Body of pancreas (tissue), 4 donors: ENCODE results near the gene ZSCAN1. TPM values are rescaled to one million over a fixed set of nuclear protein-coding genes. Genes with fewer than 3 reads are reported as not detected.
A peak's percentile ranks its signal among the peaks of the same experiment; 100 is the strongest.
"Not testable (repeated sequence)": the region's sequence is repeated elsewhere in the genome, so short reads cannot be mapped to it uniquely, and the experiment has no call there.

Experiments used
- ATAC-seq: fragments of 150-250 bp; one replicate; pipeline ENCODE4 v1.9.1; 2016
- DNase-seq, 4 donors: peaks; one replicate each; pipeline ENCODE4 v3.0.0-alpha.2; 2019
- H3K27ac ChIP-seq, 4 donors: fragments of 200-600 bp; sonication (generic); 1 replicate in 3 of 4; 2 replicates in 1 of 4; pipeline versions ENCODE4 v1.5.1 to v1.6.1; 2016 to 2019; ENCODE audit warnings: mild to moderate bottlenecking in 1 of 4, mixed read lengths in 1 of 4, moderate library complexity in 1 of 4
- H3K27me3 ChIP-seq, 2 donors: fragments of 200-600 bp; sonication (generic); one replicate each; pipeline ENCODE4 v1.6.0; 2016; ENCODE audit warnings: mild to moderate bottlenecking in 1 of 2
- H3K36me3 ChIP-seq, 2 donors: fragments of 200-600 bp; sonication (generic); replicated peaks in 1 of 2; 2 replicates each; pipeline ENCODE4 v1.5.1; 2016; ENCODE audit warnings: low read depth in 2 of 2; ENCODE audit not compliant: insufficient read depth in 1 of 2
- H3K4me1 ChIP-seq: fragments of 200-600 bp; sonication (generic); one replicate; pipeline ENCODE4 v1.6.0; 2016
- H3K4me3 ChIP-seq, 2 donors: fragments of 200-600 bp; sonication (generic); 1 replicate in 1 of 2; 2 replicates in 1 of 2; pipeline ENCODE4 v1.5.1; 2016 to 2019
- H3K9me3 ChIP-seq, 3 donors: fragments of 200-600 bp; sonication (generic); 1 replicate in 2 of 3; 2 replicates in 1 of 3; pipeline ENCODE4 v1.5.1; 2016
- CTCF ChIP-seq, 7 experiments: fragments of 450-650 bp in 4 of 7; fragments of 200-600 bp in 3 of 7; sonication (generic) in 3 of 7; IDR thresholded peaks; one replicate each; pipeline ENCODE4 v1.5.1; 2016 to 2019; ENCODE audit warnings: antibody characterized with exemption in 7 of 7
- POLR2A ChIP-seq, 3 donors: fragments of 450-650 bp; IDR thresholded peaks; one replicate each; pipeline ENCODE4 v1.6.1; 2016; ENCODE audit warnings: antibody characterized with exemption in 3 of 3, mild to moderate bottlenecking in 2 of 3
- WGBS, 2 donors: methylation state at CpG; one replicate each; pipeline ENCODE4 v1.1.5; 2017; 5-methylcytosine and 5-hydroxymethylcytosine counted together
- intact Hi-C: fragments of 100-400 bp; cut with DNase I; formaldehyde crosslinking; loops from one replicate; pipeline ENCODE4 v1.15.1; 2023
- total RNA-seq, 2 donors: library from RNA; depleted of rRNA; stranded (reverse); fragments of >200 nt; gene quantifications; one replicate each; pipeline ENCODE4 v1.1.0, GENCODE V29; 2016

ZSCAN1 gene
- total RNA-seq, 2 donors from 2014 or later, result not detected

GRCh38 chr19:58002384-58003173 is 31.2 kb upstream of the ZSCAN1 start, which contains the start of gene ZNF606:
ZNF606 (minus strand) TSS chr19:58002820; CDS start chr19:58001319, 1,501 bp downstream.
- H3K27me3 ChIP-seq, result no peaks in the 10 kb centered on the region
- peak; percentile 97 for ATAC-seq
- intact Hi-C loops, result no loop called here
- H3K4me1 ChIP-seq, result peaks cover 29% of the 10 kb centered on the region
- H3K4me3 ChIP-seq, result peak within 1 kb of the TSS; percentile 83 to 91
- peaks cover 11 to 12% of the 10 kb centered on the region in 2 donors for H3K36me3 ChIP-seq
- TF ChIP-seq CTCF (IDR thresholded peaks at IDR 0.05), result no peak
- TF ChIP-seq POLR2A (IDR thresholded peaks at IDR 0.05), result peak; percentile 45 to 80 (median 67)
- H3K9me3 ChIP-seq, result peaks cover 0 to 51% (median 0%) of the 10 kb centered on the region in 3 donors
- DNase-seq, result peak; percentile 85 to 89 (median 87)
- H3K27ac ChIP-seq, result peak within 1 kb of the TSS; percentile 86 to 92 (median 90)
- 0 to 3% methylated on average over 11 to 69 of the region's 91 CpGs for WGBS, 2 donors

DNA sequence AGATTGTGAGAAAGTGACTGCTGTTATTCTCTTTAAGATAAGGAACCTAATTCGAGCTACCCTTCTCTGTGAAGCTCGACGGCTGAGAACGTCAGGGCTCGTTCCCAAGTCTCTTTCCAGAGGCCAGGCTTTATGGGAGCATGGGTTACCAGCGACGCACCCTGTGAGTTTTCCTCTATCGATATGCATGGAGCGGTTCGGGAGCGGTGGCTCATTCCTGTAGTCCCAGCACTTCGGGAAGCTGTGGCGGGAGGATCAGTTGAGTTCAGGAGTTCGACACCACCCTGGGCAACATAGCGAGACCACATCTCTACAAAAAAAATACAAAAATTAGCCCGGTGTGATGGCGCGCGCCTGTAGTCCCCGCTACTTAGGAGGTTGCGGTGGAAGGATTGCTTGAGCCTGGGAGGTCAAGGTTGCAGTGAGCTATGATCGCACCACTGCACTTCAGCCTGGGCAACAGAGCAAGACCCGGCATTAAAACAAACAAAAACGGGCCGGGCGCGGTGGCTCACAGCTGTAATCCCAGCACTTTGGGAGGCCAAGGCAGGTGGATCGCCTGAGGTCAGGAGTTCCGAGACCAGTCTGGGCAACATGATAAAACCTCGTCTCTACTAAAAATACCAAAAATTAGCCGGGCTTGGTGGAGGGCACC is 30.5 kb upstream of the ZSCAN1 start:
- Histone ChIP-seq H3K27me3 (no peaks in the 10 kb centered on the region), H3K36me3 (peaks cover 11% of the 10 kb centered on the region in 2 donors), H3K9me3 (peaks cover 0 to 56% (median 0%) of the 10 kb centered on the region in 3 donors), H3K4me1 (peaks cover 29% of the 10 kb centered on the region), H3K4me3 (peak overlapping the region; percentile 83 to 91), H3K27ac (peak overlapping the region in 3 of 4 donors; percentile 90 to 92 (median 91))
- DNase-seq, result no peak
- no peak for TF ChIP-seq POLR2A (IDR thresholded peaks at IDR 0.05)
- no peak for TF ChIP-seq CTCF (IDR thresholded peaks at IDR 0.05)
- WGBS, 2 donors, result 15 to 21% methylated on average over 27 to 30 of the region's 31 CpGs
- intact Hi-C loops, result no loop called here
- ATAC-seq, result peak; percentile 5

DNA sequence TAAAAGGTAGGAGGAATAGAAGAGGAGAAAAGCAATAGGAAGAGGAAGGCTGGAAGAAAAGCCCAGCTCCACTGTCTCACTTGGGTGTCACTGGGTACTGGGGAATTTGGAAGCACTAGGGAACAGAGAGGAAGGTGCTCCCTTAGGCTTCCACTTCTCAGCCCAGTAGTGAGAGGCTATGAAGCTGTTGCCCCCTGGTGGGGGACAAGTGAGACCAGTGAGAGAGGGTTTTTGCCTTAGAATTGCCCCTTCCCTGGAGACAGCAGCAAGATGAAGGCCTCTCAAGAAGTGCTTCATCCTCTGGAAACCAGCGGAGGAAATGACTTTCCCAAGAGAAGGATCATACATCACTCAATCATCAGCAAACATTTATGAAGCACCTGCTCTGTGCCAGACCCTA is 26.5 kb upstream of the ZSCAN1 start:
- Histone ChIP-seq H3K4me3 (no peak overlapping the region), H3K4me1 (peaks cover 21% of the 10 kb centered on the region), H3K36me3 (no peaks in the 10 kb centered on the region), H3K27me3 (no peaks in the 10 kb centered on the region), H3K27ac (no peak overlapping the region), H3K9me3 (peaks cover 0 to 57% (median 0%) of the 10 kb centered on the region in 3 donors)
- intact Hi-C loops, result no loop called here
- no peak for TF ChIP-seq CTCF (IDR thresholded peaks at IDR 0.05)
- ATAC-seq (no peak), DNase-seq (no peak)
- 83 to 88% methylated on average over 1 of the region's 1 CpG for WGBS, 2 donors

DNA sequence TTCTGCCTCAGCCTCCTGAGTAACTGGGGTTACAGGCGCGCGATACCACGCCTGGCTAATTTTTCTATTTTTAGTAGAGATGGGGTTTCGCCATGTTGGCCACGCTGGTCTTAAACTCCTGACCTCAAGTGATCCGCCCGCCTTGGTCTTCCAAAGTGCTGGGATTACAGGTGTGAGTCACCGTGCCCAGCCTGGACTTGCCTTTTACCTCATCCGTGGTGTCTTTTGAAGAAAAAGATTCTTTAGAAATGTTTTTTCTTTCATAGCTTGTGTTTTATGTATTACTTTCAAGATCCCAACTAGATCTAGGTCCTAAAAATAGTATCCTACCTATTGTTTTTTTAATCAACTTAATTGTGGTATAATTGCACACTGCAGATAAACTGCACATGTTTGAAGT is 24.9 kb upstream of the ZSCAN1 start:
- intact Hi-C loops, H3K36me3 ChIP-seq, H3K27me3 ChIP-seq, DNase-seq, ATAC-seq, H3K4me3 ChIP-seq, H3K4me1 ChIP-seq: not testable (repeated sequence)
- Histone ChIP-seq H3K27ac (peak overlapping the region in 2 of 4 donors; percentile 59 to 67), H3K9me3 (peaks cover 0 to 65% (median 0%) of the 10 kb centered on the region in 3 donors)
- WGBS, 2 donors, result 29 to 48% methylated on average over 10 of the region's 10 CpGs

- Histone ChIP-seq H3K9me3 (peaks cover 0 to 67% (median 0%) of the 10 kb centered on the region in 3 donors), H3K4me3 (no peak overlapping the region), H3K27me3 (no peaks in the 10 kb centered on the region), H3K4me1 (peaks cover 6% of the 10 kb centered on the region), H3K36me3 (no peaks in the 10 kb centered on the region), H3K27ac (peak overlapping the region in 3 of 4 donors; percentile 54 to 67 (median 59))
- DNase-seq (no peak), ATAC-seq (peak; percentile 16)
- intact Hi-C loops, result no loop called here
- WGBS, 2 donors, result 0 to 1% methylated on average over 10 to 21 of the region's 21 CpGs
- no peak for TF ChIP-seq CTCF (IDR thresholded peaks at IDR 0.05)
- no peak for TF ChIP-seq POLR2A (IDR thresholded peaks at IDR 0.05)
Measured at GRCh38 chr19:58009301-58009665, 24.5 kb upstream of the ZSCAN1 start.
